Thyroid gland (tissue), 4 donors: Measurements from ENCODE around the gene CISD1. TPM values are rescaled to one million over a fixed set of nuclear protein-coding genes. Genes with fewer than 3 reads are reported as not detected.

Experiments
- DNase-seq, 2 donors: peaks; one replicate each; pipeline ENCODE4 v3.0.0-alpha.2; 2019
- H3K27ac ChIP-seq, 3 donors: fragments of 200-600 bp; sonication (generic); 1 replicate in 2 of 3; 2 replicates in 1 of 3; pipeline ENCODE4 v1.5.1; 2016 to 2019; ENCODE audit warnings: mild to moderate bottlenecking in 1 of 3, moderate library complexity in 1 of 3
- H3K27me3 ChIP-seq: fragments of 200-600 bp; sonication (generic); one replicate; pipeline ENCODE4 v1.5.1; 2019
- H3K36me3 ChIP-seq, 2 donors: fragments of 200-600 bp; sonication (generic); one replicate each; pipeline ENCODE4 v1.5.1; 2016 to 2019
- H3K4me1 ChIP-seq, 2 donors: fragments of 200-600 bp; sonication (generic); one replicate each; pipeline ENCODE4 v1.5.1; 2017 to 2019
- H3K4me3 ChIP-seq, 3 donors: fragments of 200-600 bp; sonication (generic); replicated peaks in 1 of 3; 1 replicate in 2 of 3; 2 replicates in 1 of 3; pipeline ENCODE4 v1.5.1; 2016; ENCODE audit warnings: mild to moderate bottlenecking in 1 of 3
- H3K9me3 ChIP-seq: fragments of 200-600 bp; sonication (generic); one replicate; pipeline ENCODE4 v1.5.1; 2017
- POLR2A ChIP-seq, 2 donors: fragments of 450-650 bp; IDR thresholded peaks; one replicate each; pipeline ENCODE4 v1.6.1; 2017; ENCODE audit warnings: antibody characterized with exemption in 2 of 2, mild to moderate bottlenecking in 2 of 2, moderate library complexity in 1 of 2
- WGBS, 2 donors: methylation state at CpG; one replicate each; pipeline ENCODE4 v1.1.5; 2017; 5-methylcytosine and 5-hydroxymethylcytosine counted together
- intact Hi-C: fragments of 100-400 bp; cut with DNase I; formaldehyde crosslinking; loops from one replicate; pipeline ENCODE4 v1.15.1; 2023
- total RNA-seq, 4 donors: library from RNA; depleted of rRNA; stranded (reverse); fragments of >200 nt; gene quantifications; one replicate each; pipeline ENCODE4 v1.2.3, GENCODE V29; 2016
- TF ChIP-seq, protein P1 (sequence below), 6 experiments: fragments of 200-600 bp in 3 of 6; fragments of 450-650 bp in 3 of 6; sonication (generic) in 3 of 6; IDR thresholded peaks; one replicate each; pipeline ENCODE4 v1.5.1; 2016 to 2019; ENCODE audit warnings: antibody characterized with exemption in 6 of 6, mild to moderate bottlenecking in 2 of 6, inconsistent platforms in 1 of 6, moderate library complexity in 1 of 6

Gene CISD1
- total RNA-seq, 4 donors from 2014 or later: 12.1 to 32.4 (median 29.0) TPM

DNA sequence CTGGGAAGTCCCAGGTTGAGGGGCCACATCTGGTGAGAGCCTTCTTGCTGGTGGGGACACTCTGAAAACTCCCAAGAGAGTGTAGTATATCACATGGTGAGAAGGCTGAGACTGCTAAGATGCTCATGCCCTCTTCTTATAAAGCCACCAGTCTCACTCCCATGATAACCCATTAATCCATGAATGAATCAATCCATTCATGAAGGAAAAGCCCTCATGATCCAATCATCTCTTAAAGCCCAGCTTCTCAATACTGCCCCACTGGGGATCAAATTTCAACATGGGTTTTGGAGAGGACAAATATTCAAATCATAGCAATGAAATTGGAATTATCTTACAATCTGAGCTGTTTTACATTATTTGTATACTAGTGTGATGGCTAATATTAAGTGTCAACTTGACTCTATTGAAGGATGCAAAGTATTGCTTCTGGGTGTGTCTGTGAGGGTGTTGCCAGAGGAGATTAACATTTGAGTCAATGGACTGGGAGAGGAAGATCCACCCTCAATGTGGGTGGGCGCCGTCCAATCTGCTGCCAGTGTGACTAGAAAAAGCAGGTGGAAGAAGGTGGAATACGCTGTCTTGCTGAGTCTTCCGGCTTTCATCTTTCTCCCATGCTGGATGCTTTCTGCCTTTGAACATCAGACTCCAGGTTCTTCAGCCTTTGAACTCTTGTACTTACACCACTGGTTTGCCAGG lies 51.5 kb downstream of the CISD1 start:
- Histone ChIP-seq H3K36me3 (no peaks in the 10 kb centered on the region), H3K4me1 (no peaks in the 10 kb centered on the region), H3K4me3 (no peak overlapping the region), H3K27me3 (no peaks in the 10 kb centered on the region), H3K9me3 (no peaks in the 10 kb centered on the region), H3K27ac (no peak overlapping the region)
- TF ChIP-seq, protein P1, sequence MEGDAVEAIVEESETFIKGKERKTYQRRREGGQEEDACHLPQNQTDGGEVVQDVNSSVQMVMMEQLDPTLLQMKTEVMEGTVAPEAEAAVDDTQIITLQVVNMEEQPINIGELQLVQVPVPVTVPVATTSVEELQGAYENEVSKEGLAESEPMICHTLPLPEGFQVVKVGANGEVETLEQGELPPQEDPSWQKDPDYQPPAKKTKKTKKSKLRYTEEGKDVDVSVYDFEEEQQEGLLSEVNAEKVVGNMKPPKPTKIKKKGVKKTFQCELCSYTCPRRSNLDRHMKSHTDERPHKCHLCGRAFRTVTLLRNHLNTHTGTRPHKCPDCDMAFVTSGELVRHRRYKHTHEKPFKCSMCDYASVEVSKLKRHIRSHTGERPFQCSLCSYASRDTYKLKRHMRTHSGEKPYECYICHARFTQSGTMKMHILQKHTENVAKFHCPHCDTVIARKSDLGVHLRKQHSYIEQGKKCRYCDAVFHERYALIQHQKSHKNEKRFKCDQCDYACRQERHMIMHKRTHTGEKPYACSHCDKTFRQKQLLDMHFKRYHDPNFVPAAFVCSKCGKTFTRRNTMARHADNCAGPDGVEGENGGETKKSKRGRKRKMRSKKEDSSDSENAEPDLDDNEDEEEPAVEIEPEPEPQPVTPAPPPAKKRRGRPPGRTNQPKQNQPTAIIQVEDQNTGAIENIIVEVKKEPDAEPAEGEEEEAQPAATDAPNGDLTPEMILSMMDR (IDR thresholded peaks at IDR 0.05): no peak
- TF ChIP-seq POLR2A (IDR thresholded peaks at IDR 0.05): no peak
- WGBS, 2 donors: 95 to 96% methylated on average over 4 of the region's 4 CpGs
- intact Hi-C loops: no loop called here
- no peak for DNase-seq

DNA sequence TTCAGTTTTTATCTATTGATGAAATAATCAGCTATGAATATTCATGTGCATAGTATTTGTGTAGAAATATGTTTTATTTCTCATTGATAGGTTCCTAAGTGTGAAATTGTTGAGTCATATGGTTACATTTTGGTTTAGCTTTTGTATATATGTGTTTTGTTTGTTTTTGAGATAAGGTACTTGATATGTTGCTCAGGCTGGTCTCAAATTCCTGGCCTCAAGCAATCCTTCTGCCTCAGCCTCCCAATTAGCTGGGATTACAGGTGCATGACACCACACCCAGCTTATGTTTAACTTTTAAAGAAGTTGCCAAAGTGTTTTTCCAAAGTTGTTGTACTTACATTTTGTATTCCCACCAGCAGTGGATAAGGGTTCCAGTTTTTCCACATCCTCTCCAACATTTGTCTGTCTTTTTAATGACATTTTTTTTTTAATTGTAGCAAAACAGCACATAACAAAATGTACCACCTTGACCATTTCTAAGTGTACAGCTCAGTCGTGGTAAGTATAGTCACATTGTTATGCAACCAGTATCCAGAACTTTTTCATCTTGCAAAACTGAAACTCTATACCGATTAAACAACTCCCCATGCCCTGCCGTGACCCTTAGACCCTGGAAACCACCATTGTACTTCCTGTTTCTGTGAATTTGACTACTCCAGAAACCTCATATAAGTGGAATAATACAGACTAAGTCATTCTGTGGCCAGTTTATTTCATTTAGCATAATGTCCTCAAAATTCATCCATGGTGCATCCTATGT lies 53.3 kb downstream of the CISD1 start:
- TF ChIP-seq POLR2A (IDR thresholded peaks at IDR 0.05): no peak
- TF ChIP-seq, protein P1 (IDR thresholded peaks at IDR 0.05): no peak
- 62 to 76% methylated on average over 3 of the region's 3 CpGs for WGBS, 2 donors
- Histone ChIP-seq H3K4me3 (no peak overlapping the region), H3K27ac (no peak overlapping the region), H3K9me3 (no peaks in the 10 kb centered on the region), H3K36me3 (no peaks in the 10 kb centered on the region), H3K4me1 (no peaks in the 10 kb centered on the region), H3K27me3 (no peaks in the 10 kb centered on the region)
- intact Hi-C loops: no loop called here
- no peak for DNase-seq

DNA sequence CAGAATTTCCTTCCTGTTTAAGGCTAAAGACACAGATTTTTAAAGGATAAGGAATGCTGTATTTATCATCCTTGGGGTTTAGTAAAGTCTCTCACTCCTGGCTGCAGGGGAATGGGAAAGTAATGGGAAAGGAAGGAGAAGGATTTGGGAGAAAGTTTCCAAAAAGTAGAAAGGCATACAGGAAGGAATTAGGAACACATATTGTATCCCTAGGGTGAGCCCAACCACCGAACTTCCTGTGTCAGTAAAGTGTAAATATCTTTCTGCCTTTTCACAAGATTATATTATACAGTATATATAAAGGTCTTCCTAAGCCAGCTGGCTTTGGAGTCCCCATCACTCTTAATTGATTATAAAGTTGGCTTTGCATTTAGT lies 53.9 kb downstream of the CISD1 start:
- no peak for DNase-seq
- WGBS, 2 donors: 54 to 58% methylated on average over 1 of the region's 1 CpG
- H3K36me3 ChIP-seq: no peaks in the 10 kb centered on the region
- no peak overlapping the region for H3K27ac ChIP-seq
- intact Hi-C loops: no loop called here
- H3K4me3 ChIP-seq: no peak overlapping the region
- no peaks in the 10 kb centered on the region for H3K27me3 ChIP-seq
- H3K4me1 ChIP-seq: no peaks in the 10 kb centered on the region
- TF ChIP-seq POLR2A (IDR thresholded peaks at IDR 0.05): no peak
- TF ChIP-seq, protein P1 (IDR thresholded peaks at IDR 0.05): no peak
- H3K9me3 ChIP-seq: no peaks in the 10 kb centered on the region

DNA sequence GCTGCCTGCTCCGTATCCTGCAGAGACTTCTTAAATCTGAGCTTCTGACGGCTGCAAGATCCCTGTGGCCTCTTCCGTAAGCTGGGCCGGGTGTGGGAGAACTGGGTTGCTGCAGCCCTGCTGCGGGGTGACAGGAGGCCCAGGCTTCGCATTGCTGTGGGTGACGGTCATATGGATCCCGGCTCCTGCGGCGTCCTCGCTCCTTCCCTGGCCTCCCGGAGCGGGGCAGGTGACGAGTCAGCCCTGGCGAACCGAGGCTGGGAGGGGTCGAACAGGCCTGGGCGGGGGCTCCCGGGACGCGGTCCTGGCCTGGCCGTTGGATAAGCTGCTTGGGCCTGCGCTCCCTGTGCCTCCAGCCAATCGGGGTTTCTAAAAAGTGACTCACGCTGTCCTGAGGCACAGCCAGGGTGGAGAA lies 58.0 kb downstream of the CISD1 start:
- H3K27ac ChIP-seq: no peak overlapping the region
- TF ChIP-seq POLR2A (IDR thresholded peaks at IDR 0.05): no peak
- TF ChIP-seq, protein P1 (IDR thresholded peaks at IDR 0.05): no peak
- no peak overlapping the region for H3K4me3 ChIP-seq
- H3K4me1 ChIP-seq: no peaks in the 10 kb centered on the region
- H3K27me3 ChIP-seq: no peaks in the 10 kb centered on the region
- H3K9me3 ChIP-seq: no peaks in the 10 kb centered on the region
- 17 to 35% methylated on average over 11 to 24 of the region's 25 CpGs for WGBS, 2 donors
- DNase-seq: no peak
- intact Hi-C loops: no loop called here
- no peaks in the 10 kb centered on the region for H3K36me3 ChIP-seq

DNA sequence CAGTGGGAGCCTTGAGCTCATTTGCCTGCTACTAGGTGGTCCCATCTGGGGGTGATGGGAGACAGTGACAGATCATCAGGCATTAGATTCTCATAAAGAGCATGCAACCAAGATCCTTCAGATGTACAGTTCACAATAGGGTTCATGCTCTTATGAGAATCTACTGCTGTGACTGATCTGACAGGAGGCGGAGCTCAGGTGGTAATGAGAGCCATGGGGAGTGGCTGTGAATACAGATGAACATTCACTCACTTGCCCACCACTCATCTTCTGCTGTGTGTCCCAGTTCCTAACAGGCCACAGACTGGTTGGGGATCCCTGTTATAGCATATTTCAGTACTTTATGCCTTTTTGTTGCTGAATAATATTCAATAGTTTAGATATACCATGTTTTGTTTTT lies 59.3 kb downstream of the CISD1 start:
- WGBS, 2 donors: 95 to 100% methylated on average over 1 of the region's 1 CpG
- intact Hi-C loops: no loop called here
- no peak overlapping the region for H3K4me3 ChIP-seq
- TF ChIP-seq, protein P1 (IDR thresholded peaks at IDR 0.05): no peak
- no peak for TF ChIP-seq POLR2A (IDR thresholded peaks at IDR 0.05)
- no peaks in the 10 kb centered on the region for H3K36me3 ChIP-seq
- no peaks in the 10 kb centered on the region for H3K4me1 ChIP-seq
- no peaks in the 10 kb centered on the region for H3K9me3 ChIP-seq
- no peak for DNase-seq
- no peak overlapping the region for H3K27ac ChIP-seq
- no peaks in the 10 kb centered on the region for H3K27me3 ChIP-seq
